BLaER1 treated with 17β-estradiol and CSF1 and Interleukin-3, amounts not matched to agents 10 nM and 100 nM (cell line): ENCODE measurements around the gene SLC8A1.

Source experiments
- H3K27ac ChIP-seq, 11 experiments: shearing (Covaris generic); formaldehyde crosslinking; 2 replicates each; pipeline ENCODE4 v1.8.1; 2022
- H3K27me3 ChIP-seq, 11 experiments: shearing (Covaris generic); formaldehyde crosslinking; 2 replicates each; pipeline ENCODE4 v1.8.1; 2022
- H3K36me3 ChIP-seq, 11 experiments: shearing (Covaris generic); formaldehyde crosslinking; 2 replicates each; pipeline ENCODE4 v1.8.1; 2022
- H3K4me1 ChIP-seq, 10 experiments: shearing (Covaris generic); formaldehyde crosslinking; 2 replicates each; pipeline ENCODE4 v1.8.1; 2022
- H3K4me2 ChIP-seq, 11 experiments: shearing (Covaris generic); formaldehyde crosslinking; 2 replicates each; pipeline ENCODE4 v1.8.1; 2022
- H3K4me3 ChIP-seq, 10 experiments: shearing (Covaris generic); formaldehyde crosslinking; 2 replicates each; pipeline ENCODE4 v1.8.1; 2022
- H3K9ac ChIP-seq, 11 experiments: shearing (Covaris generic); formaldehyde crosslinking; 2 replicates each; pipeline ENCODE4 v1.8.1; 2022
- H3K9me3 ChIP-seq, 11 experiments: shearing (Covaris generic); formaldehyde crosslinking; replicated peaks in 1 of 11; 2 replicates each; pipeline ENCODE4 v1.8.1; 2022
- H4K20me1 ChIP-seq, 11 experiments: shearing (Covaris generic); formaldehyde crosslinking; 2 replicates each; pipeline ENCODE4 v1.8.1; 2022
- Cebpa-rat ChIP-seq, 11 experiments: shearing (Covaris generic); IDR thresholded peaks; 2 replicates each; pipeline ENCODE4 v1.8.1; 2022

SLC8A1 gene

GRCh38 chr2:40169856-40170255 lies 282.0 kb downstream of the SLC8A1 start:
- Histone ChIP-seq H3K9me3 (no peaks in the 10 kb centered on the region), H3K4me2 (no peak overlapping the region)
- no peak for TF ChIP-seq Cebpa-rat (IDR thresholded peaks at IDR 0.05)

GRCh38 chr2:40169430-40169829 lies 282.5 kb downstream of the SLC8A1 start:
- no peak for TF ChIP-seq Cebpa-rat (IDR thresholded peaks at IDR 0.05)
- H3K4me3 ChIP-seq = no peak overlapping the region
- H3K36me3 ChIP-seq = peaks cover 0 to 44% (median 15%) of the 10 kb centered on the region in 11 experiments; a peak in 18 of 22 replicates

More at GRCh38 chr2:40169856-40170255, 282.0 kb downstream of the SLC8A1 start:
- Histone ChIP-seq H3K36me3 (peaks cover 0 to 40% (median 11%) of the 10 kb centered on the region in 11 experiments; a peak in 16 of 22 replicates), H4K20me1 (0 out of 22 replicates have a peak, but pooled peaks cover 0 to 2% (median 0%) of the 10 kb centered on the region in 11 experiments), H3K4me1 (peaks cover 0 to 14% (median 2%) of the 10 kb centered on the region in 10 experiments; a peak in 8 of 20 replicates), H3K27ac (no peak overlapping the region), H3K27me3 (no peaks in the 10 kb centered on the region), H3K9ac (no peak overlapping the region), H3K4me3 (no peak overlapping the region)

GRCh38 chr2:40168546-40168945 lies 283.3 kb downstream of the SLC8A1 start:
- Histone ChIP-seq H3K9me3 (no peaks in the 10 kb centered on the region), H3K9ac (no peak overlapping the region), H3K4me3 (no peak overlapping the region), H3K27me3 (no peaks in the 10 kb centered on the region), H3K27ac (no peak overlapping the region), H3K36me3 (peaks cover under 1 to 53% (median 24%) of the 10 kb centered on the region in 11 experiments; a peak in 19 of 22 replicates), H3K4me2 (0 out of 22 replicates have a peak overlapping the region, but pooled peaks of 1 of the 11 experiments have one; percentile 18), H4K20me1 (0 out of 22 replicates have a peak, but pooled peaks cover 0 to 2% (median 0%) of the 10 kb centered on the region in 11 experiments), H3K4me1 (peaks cover 0 to 14% (median 2%) of the 10 kb centered on the region in 10 experiments; a peak in 8 of 20 replicates)
- no peak for TF ChIP-seq Cebpa-rat (IDR thresholded peaks at IDR 0.05)

More at GRCh38 chr2:40169430-40169829, 282.5 kb downstream of the SLC8A1 start:
- Histone ChIP-seq H3K4me1 (peaks cover 0 to 14% (median 2%) of the 10 kb centered on the region in 10 experiments; a peak in 8 of 20 replicates), H3K4me2 (no peak overlapping the region), H3K27me3 (no peaks in the 10 kb centered on the region), H3K9me3 (no peaks in the 10 kb centered on the region), H3K27ac (no peak overlapping the region), H4K20me1 (0 out of 22 replicates have a peak, but pooled peaks cover 0 to 2% (median 0%) of the 10 kb centered on the region in 11 experiments), H3K9ac (no peak overlapping the region)

DNA sequence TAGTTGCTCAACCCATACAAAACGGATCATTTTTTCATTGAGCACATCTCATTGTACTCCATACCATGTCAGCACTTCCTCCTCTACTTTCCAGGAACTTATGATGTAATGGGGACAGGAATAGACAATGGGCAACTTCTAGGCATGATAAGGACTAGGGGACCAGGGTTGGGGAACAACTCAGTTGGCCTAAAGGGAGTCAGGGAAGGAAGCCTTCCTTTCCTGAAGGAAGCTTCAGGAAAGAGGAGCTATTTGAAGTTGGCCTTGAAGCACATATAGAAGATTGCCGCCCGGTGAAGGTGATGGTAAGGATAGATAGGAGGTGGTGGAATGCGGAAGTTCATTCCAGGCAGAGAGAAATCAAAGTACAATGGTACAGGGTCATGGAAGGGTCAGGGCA lies 283.9 kb downstream of the SLC8A1 start:
- H3K9ac ChIP-seq = no peak overlapping the region
- no peaks in the 10 kb centered on the region for H3K9me3 ChIP-seq
- H3K4me2 ChIP-seq = peak overlapping the region in 3 of 11 experiments; percentile 13 to 43 (median 18); a peak in 4 of 22 replicates
- H3K36me3 ChIP-seq = peaks cover 5 to 58% (median 29%) of the 10 kb centered on the region in 11 experiments; a peak in 20 of 22 replicates
- peaks cover 0 to 14% (median 2%) of the 10 kb centered on the region in 10 experiments; a peak in 8 of 20 replicates for H3K4me1 ChIP-seq
- no peak overlapping the region for H3K27ac ChIP-seq
- no peak for TF ChIP-seq Cebpa-rat (IDR thresholded peaks at IDR 0.05)
- 0 out of 22 replicates have a peak, but pooled peaks cover 0 to 2% (median 0%) of the 10 kb centered on the region in 11 experiments for H4K20me1 ChIP-seq
- H3K27me3 ChIP-seq = no peaks in the 10 kb centered on the region
- H3K4me3 ChIP-seq = no peak overlapping the region

DNA sequence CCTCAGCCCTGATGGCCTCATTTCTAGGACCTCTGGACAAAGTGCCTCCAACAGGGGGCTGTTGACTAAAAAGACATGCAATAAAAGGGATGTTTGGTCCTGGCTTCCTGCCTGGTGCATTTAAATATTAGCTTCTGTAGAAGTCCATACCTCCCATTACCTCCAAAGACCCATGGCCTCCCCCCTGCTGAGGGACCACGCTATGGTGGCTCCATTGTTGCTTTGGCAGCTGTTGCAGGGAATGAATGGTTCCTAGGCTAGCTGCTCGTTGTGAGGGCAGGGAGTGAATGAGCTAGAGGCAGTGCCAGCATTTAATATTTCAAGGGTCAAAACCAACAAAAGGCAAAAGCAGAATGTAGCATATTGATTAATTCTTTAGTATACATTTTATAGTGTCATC lies 285.9 kb downstream of the SLC8A1 start:
- TF ChIP-seq Cebpa-rat (IDR thresholded peaks at IDR 0.05) = no peak

DNA sequence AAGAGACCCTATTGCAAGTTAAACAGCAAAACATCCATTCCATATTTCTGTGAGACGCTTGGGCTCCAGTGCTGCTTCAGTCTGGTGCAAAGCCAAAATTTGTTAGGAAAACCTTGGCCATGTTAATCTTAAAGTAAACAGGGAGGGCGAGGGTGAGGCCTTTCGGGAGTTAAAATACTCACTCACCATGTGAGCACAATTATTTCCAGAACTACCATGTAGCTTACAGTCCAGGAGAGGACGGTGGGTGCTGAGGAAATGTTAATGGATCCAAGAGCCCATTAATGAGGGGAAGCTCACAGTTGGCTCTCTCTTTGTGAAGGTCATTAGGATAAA lies 286.4 kb downstream of the SLC8A1 start:
- H3K36me3 ChIP-seq = peaks cover 15 to 63% (median 50%) of the 10 kb centered on the region in 11 experiments
- no peaks in the 10 kb centered on the region for H3K27me3 ChIP-seq
- no peak overlapping the region for H3K9ac ChIP-seq
- no peak overlapping the region for H3K4me3 ChIP-seq
- H3K4me2 ChIP-seq = no peak overlapping the region
- TF ChIP-seq Cebpa-rat (IDR thresholded peaks at IDR 0.05) = no peak
- H3K27ac ChIP-seq = no peak overlapping the region
- H4K20me1 ChIP-seq = 0 out of 22 replicates have a peak, but pooled peaks cover 0 to 2% (median 0%) of the 10 kb centered on the region in 11 experiments
- H3K4me1 ChIP-seq = peaks cover 0 to 14% (median 2%) of the 10 kb centered on the region in 10 experiments; a peak in 8 of 20 replicates
- no peaks in the 10 kb centered on the region for H3K9me3 ChIP-seq

More for the DNA sequence above, 285.9 kb downstream of the SLC8A1 start:
- H4K20me1 ChIP-seq = 0 out of 22 replicates have a peak, but pooled peaks cover 0 to 2% (median 0%) of the 10 kb centered on the region in 11 experiments
- H3K4me3 ChIP-seq = no peak overlapping the region
- H3K9me3 ChIP-seq = no peaks in the 10 kb centered on the region
- peaks cover 10 to 63% (median 49%) of the 10 kb centered on the region in 11 experiments for H3K36me3 ChIP-seq
- no peak overlapping the region for H3K27ac ChIP-seq
- H3K27me3 ChIP-seq = no peaks in the 10 kb centered on the region
- no peak overlapping the region for H3K4me2 ChIP-seq
- H3K4me1 ChIP-seq = peaks cover 0 to 14% (median 2%) of the 10 kb centered on the region in 10 experiments; a peak in 8 of 20 replicates
- no peak overlapping the region for H3K9ac ChIP-seq

DNA sequence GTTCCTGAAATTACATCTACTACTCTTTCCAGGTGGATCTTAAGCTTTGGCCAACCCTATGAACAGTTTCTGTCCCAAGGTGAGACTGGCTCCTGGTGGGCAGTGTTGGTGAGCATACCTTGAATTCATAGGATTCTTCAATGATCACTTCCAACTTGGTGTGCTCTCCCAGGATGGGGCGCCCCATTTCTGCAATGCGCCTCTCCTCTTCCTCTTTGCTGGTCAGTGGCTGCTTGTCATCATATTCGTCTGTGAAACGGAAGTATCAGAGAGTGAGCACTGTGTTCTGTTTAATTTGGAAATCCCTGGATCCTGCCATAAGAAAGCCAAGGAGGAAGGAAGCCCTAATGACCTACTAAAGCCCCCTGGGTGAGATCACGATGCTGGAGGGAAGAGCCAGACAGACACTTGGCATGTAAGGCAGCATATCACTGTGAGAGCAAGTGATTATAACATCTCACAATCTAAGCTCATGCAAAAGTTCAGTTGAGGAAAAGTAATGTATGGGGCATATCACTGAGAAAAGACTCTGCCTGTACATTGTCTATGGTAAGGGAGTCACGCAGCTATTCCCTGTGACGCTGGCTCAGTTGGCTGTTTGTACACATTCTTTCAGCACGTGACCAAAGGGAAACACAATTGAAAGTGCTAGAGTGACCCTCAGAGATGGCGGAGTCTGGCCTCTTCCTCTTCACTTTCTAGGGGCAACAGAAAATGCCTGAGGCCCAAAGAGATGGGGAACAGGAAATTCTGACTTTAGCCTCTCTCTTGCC lies 287.0 kb downstream of the SLC8A1 start:
- H3K4me1 ChIP-seq = peaks cover 0 to 14% (median 2%) of the 10 kb centered on the region in 10 experiments; a peak in 8 of 20 replicates
- no peak overlapping the region for H3K27ac ChIP-seq
- no peak overlapping the region for H3K4me2 ChIP-seq
- H3K9me3 ChIP-seq = no peaks in the 10 kb centered on the region
- peaks cover 21 to 68% (median 52%) of the 10 kb centered on the region in 11 experiments for H3K36me3 ChIP-seq
- no peak overlapping the region for H3K9ac ChIP-seq
- TF ChIP-seq Cebpa-rat (IDR thresholded peaks at IDR 0.05) = no peak
- H4K20me1 ChIP-seq = 0 out of 22 replicates have a peak, but pooled peaks cover 0 to 2% (median 0%) of the 10 kb centered on the region in 11 experiments
- H3K27me3 ChIP-seq = no peaks in the 10 kb centered on the region
- no peak overlapping the region for H3K4me3 ChIP-seq

GRCh38 chr2:40161986-40162385 lies 289.9 kb downstream of the SLC8A1 start:
- H3K4me1 ChIP-seq = no peaks in the 10 kb centered on the region
- no peak overlapping the region for H3K9ac ChIP-seq
- H3K27me3 ChIP-seq = no peaks in the 10 kb centered on the region
- H3K9me3 ChIP-seq = no peaks in the 10 kb centered on the region
- H4K20me1 ChIP-seq = no peaks in the 10 kb centered on the region
- no peak for TF ChIP-seq Cebpa-rat (IDR thresholded peaks at IDR 0.05)
- no peak overlapping the region for H3K4me3 ChIP-seq
- H3K36me3 ChIP-seq = peaks cover 44 to 96% (median 77%) of the 10 kb centered on the region in 11 experiments
- no peak overlapping the region for H3K4me2 ChIP-seq
- H3K27ac ChIP-seq = no peak overlapping the region

DNA sequence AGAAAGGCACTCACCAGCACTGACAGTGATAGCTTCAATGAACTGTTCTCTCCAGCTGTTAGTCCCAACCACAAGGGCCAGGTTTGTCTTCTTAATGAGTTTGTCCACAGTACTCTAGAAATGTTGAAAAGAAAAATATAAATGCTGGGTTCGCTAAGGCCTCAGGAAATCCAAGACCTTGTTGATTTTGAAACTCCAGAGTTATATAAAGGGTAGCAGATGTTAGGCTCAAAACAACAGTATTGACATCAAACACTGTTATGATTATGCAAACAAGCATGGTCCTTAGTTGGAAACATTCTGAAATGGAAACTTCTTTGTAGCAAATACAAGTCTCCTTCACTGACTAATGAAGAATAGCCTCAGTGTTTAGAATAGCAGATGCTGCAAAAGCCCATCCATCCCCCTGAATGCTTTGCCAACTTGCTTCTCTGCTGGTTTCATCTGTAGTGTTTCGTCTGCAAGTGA lies 291.1 kb downstream of the SLC8A1 start:
- TF ChIP-seq Cebpa-rat (IDR thresholded peaks at IDR 0.05) = no peak
- H4K20me1 ChIP-seq = no peaks in the 10 kb centered on the region
- no peak overlapping the region for H3K27ac ChIP-seq
- H3K9ac ChIP-seq = no peak overlapping the region
- no peak overlapping the region for H3K4me2 ChIP-seq
- peaks cover 56 to 99% (median 86%) of the 10 kb centered on the region in 11 experiments for H3K36me3 ChIP-seq
- no peak overlapping the region for H3K4me3 ChIP-seq
- no peaks in the 10 kb centered on the region for H3K27me3 ChIP-seq
- no peaks in the 10 kb centered on the region for H3K4me1 ChIP-seq
- H3K9me3 ChIP-seq = no peaks in the 10 kb centered on the region
